SU-DHL-6 (cell line): Measurements from ENCODE around the gene DHTKD1.
"Not testable (repeated sequence)": the region's sequence is repeated elsewhere in the genome, so short reads cannot be mapped to it uniquely, and the experiment has no call there.

Experiments used
- H2AFZ ChIP-seq: fragments of 200-600 bp; sonication (generic); 2 replicates; pipeline ENCODE4 v1.6.1; 2014; ENCODE audit warnings: low read depth, mild to moderate bottlenecking, moderate library complexity, mixed read lengths, antibody characterized with exemption, low read length; ENCODE audit not compliant: severe bottlenecking
- H3F3A ChIP-seq: fragments of 200-600 bp; shearing (Covaris generic); 2 replicates; pipeline ENCODE4 v1.6.0; 2016; ENCODE audit warnings: antibody characterized with exemption, mild to moderate bottlenecking; ENCODE audit not compliant: insufficient read depth
- H3K27ac ChIP-seq: fragments of 200-600 bp; sonication (generic); 2 replicates; pipeline ENCODE4 v1.5.1; 2016; ENCODE audit warnings: low read depth, mild to moderate bottlenecking, low read length, moderate library complexity, mixed read lengths
- H3K27me3 ChIP-seq: fragments of 200-600 bp; sonication (generic), shearing (Covaris generic); 2 replicates; pipeline ENCODE4 v1.6.0; 2014; ENCODE audit warnings: mild to moderate bottlenecking, low read length
- H3K36me3 ChIP-seq: fragments of 200-600 bp; sonication (generic); 2 replicates; pipeline ENCODE4 v1.6.1; 2014; ENCODE audit warnings: mild to moderate bottlenecking, low read length, mixed read lengths
- H3K4me2 ChIP-seq: fragments of 300-600, 200-600 bp; shearing (Covaris generic), sonication (generic); 2 replicates; pipeline ENCODE4 v1.6.0; 2014; ENCODE audit warnings: low read length, low read depth, mild to moderate bottlenecking; ENCODE audit not compliant: poor library complexity, severe bottlenecking
- H3K4me3 ChIP-seq: fragments of 200-600 bp; sonication (generic); 2 replicates; pipeline ENCODE4 v1.5.1; 2014; ENCODE audit warnings: antibody characterized with exemption, low read length, mild to moderate bottlenecking, mixed read lengths; ENCODE audit not compliant: insufficient read depth, poor library complexity, severe bottlenecking
- H3K79me2 ChIP-seq: fragments of 200-600 bp; sonication (generic); 2 replicates; pipeline ENCODE4 v1.6.1; 2014; ENCODE audit warnings: mild to moderate bottlenecking, low read length, moderate library complexity; ENCODE audit not compliant: insufficient read depth
- H3K9ac ChIP-seq: fragments of 200-600 bp; sonication (generic); 2 replicates; pipeline ENCODE4 v1.7.0; 2014; ENCODE audit warnings: mild to moderate bottlenecking, low read length
- H3K9me2 ChIP-seq: fragments of 200-600 bp; sonication (generic); replicated peaks from 2 replicates; pipeline ENCODE4 v1.6.1; 2014; ENCODE audit warnings: low read length; ENCODE audit not compliant: insufficient read depth
- H3K9me3 ChIP-seq: fragments of 200-600 bp; sonication (generic); 2 replicates; pipeline ENCODE4 v1.6.1; 2014; ENCODE audit warnings: low read length, mixed read lengths; ENCODE audit not compliant: insufficient read depth
- H4K20me1 ChIP-seq: fragments of 200-600 bp; sonication (generic); 2 replicates; pipeline ENCODE4 v1.6.1; 2014; ENCODE audit warnings: low read depth, mild to moderate bottlenecking, antibody characterized with exemption, low read length, moderate library complexity, mixed read lengths
- CTCF ChIP-seq: fragments of 200-600 bp; sonication (generic); IDR thresholded peaks from one replicate; pipeline ENCODE4 v1.5.1; 2017; ENCODE audit warnings: antibody characterized with exemption, mild to moderate bottlenecking, low read length, moderate library complexity; ENCODE audit not compliant: insufficient read depth, poor library complexity, severe bottlenecking
- EZH2phosphoT487 ChIP-seq: fragments of 200-600 bp; sonication (generic), shearing (Covaris generic); conservative IDR thresholded peaks from 2 replicates; pipeline ENCODE4 v1.6.1; 2018; ENCODE audit warnings: mild to moderate bottlenecking, antibody characterized with exemption, low read length, moderate library complexity, mixed read lengths

Gene DHTKD1

GRCh38 chr10:12164085-12164484 is 95.3 kb downstream of the DHTKD1 start:
- Histone ChIP-seq H3F3A (no peaks in the 10 kb centered on the region; the same call in 1 of the 2 replicates), H3K27ac (no peak overlapping the region), H3K9me2 (no peaks in the 10 kb centered on the region), H3K36me3 (peaks cover 3% of the 10 kb centered on the region; the same call in 1 of the 2 replicates), H3K9me3 (no peaks in the 10 kb centered on the region), H3K79me2 (no peaks in the 10 kb centered on the region), H3K4me2 (no peak overlapping the region), H2AFZ (no peak overlapping the region), H3K9ac (no peak overlapping the region), H3K4me3 (no peak overlapping the region), H3K27me3 (no peaks in the 10 kb centered on the region), H4K20me1 (no peaks in the 10 kb centered on the region)
- TF ChIP-seq CTCF (no peak), EZH2phosphoT487 (no peak)

GRCh38 chr10:12165036-12165435 is 96.3 kb downstream of the DHTKD1 start:
- H3K9ac ChIP-seq, result no peak overlapping the region
- H3K27ac ChIP-seq, result no peak overlapping the region
- no peaks in the 10 kb centered on the region for H4K20me1 ChIP-seq
- no peak overlapping the region for H2AFZ ChIP-seq
- no peaks in the 10 kb centered on the region; the same call in 1 of the 2 replicates for H3F3A ChIP-seq
- no peak overlapping the region for H3K4me2 ChIP-seq
- TF ChIP-seq EZH2phosphoT487 (no peak), CTCF (no peak)
- H3K27me3 ChIP-seq, result no peaks in the 10 kb centered on the region
- no peaks in the 10 kb centered on the region for H3K36me3 ChIP-seq
- no peak overlapping the region for H3K4me3 ChIP-seq
- no peaks in the 10 kb centered on the region for H3K9me2 ChIP-seq
- H3K9me3 ChIP-seq, result no peaks in the 10 kb centered on the region
- H3K79me2 ChIP-seq, result no peaks in the 10 kb centered on the region

- Histone ChIP-seq H3K27me3 (no peaks in the 10 kb centered on the region), H4K20me1 (no peaks in the 10 kb centered on the region), H3F3A (no peaks in the 10 kb centered on the region; the same call in 1 of the 2 replicates), H3K4me3 (no peak overlapping the region), H2AFZ (no peak overlapping the region), H3K79me2 (no peaks in the 10 kb centered on the region), H3K9ac (no peak overlapping the region), H3K36me3 (no peaks in the 10 kb centered on the region; the same call in 1 of the 2 replicates), H3K4me2 (no peak overlapping the region), H3K9me3 (no peaks in the 10 kb centered on the region), H3K27ac (no peak overlapping the region), H3K9me2 (no peaks in the 10 kb centered on the region)
- TF ChIP-seq EZH2phosphoT487, result no peak
- TF ChIP-seq CTCF, result no peak
Observed at GRCh38 chr10:12165999-12166775, 97.4 kb downstream of the DHTKD1 start.

- H3K27ac ChIP-seq, H4K20me1 ChIP-seq, H3K4me2 ChIP-seq: not testable (repeated sequence)
Observed at GRCh38 chr10:12171512-12171911, 102.8 kb downstream of the DHTKD1 start.

More at GRCh38 chr10:12171512-12171911, 102.8 kb downstream of the DHTKD1 start:
- H3K9ac ChIP-seq, H3F3A ChIP-seq, H3K79me2 ChIP-seq, H2AFZ ChIP-seq, H3K9me3 ChIP-seq, H3K9me2 ChIP-seq, H3K27me3 ChIP-seq, H3K36me3 ChIP-seq, H3K4me3 ChIP-seq: not testable (repeated sequence)
